ENCODE results near the gene DHRS11.

The DHRS11 gene

GRCh38 chr17:36591434-36592315 lies at the start of gene DHRS11:
Gene DHRS11, plus strand, starts transcription at chr17:36591879. Its CDS starts 131 bp downstream, at chr17:36592010.
- peak; percentile 66 for DNase-seq

- DNase-seq: no peak
These were observed 48.9 kb upstream of the DHRS11 start for GRCh38 chr17:36542755-36543154.

- no peak for DNase-seq
These were observed 47.7 kb upstream of the DHRS11 start for GRCh38 chr17:36544044-36544306.

- peak; percentile 92 for DNase-seq
These were observed 47.2 kb upstream of the DHRS11 start, which contains the start of gene GGNBP2 for GRCh38 chr17:36544307-36545076. Gene GGNBP2, plus strand, starts transcription at chr17:36544919. Its CDS starts 806 bp downstream, at chr17:36545725.

- DNase-seq: no peak
These were observed 46.6 kb upstream of the DHRS11 start for GRCh38 chr17:36545077-36545464.

- DNase-seq: peak; percentile 97
These were observed 45.9 kb upstream of the DHRS11 start for GRCh38 chr17:36545465-36546417.

- no peak for DNase-seq
These were observed 45.1 kb upstream of the DHRS11 start for GRCh38 chr17:36546418-36547093.

GRCh38 chr17:36547776-36548175 lies 43.9 kb upstream of the DHRS11 start:
- DNase-seq: no peak

GRCh38 chr17:36550491-36551417 lies 40.9 kb upstream of the DHRS11 start:
- no peak for DNase-seq

GRCh38 chr17:36553459-36553858 lies 38.2 kb upstream of the DHRS11 start:
- DNase-seq: no peak

GRCh38 chr17:36566081-36566480 lies 25.6 kb upstream of the DHRS11 start:
- DNase-seq: no peak

- no peak for DNase-seq
These were observed 16.7 kb upstream of the DHRS11 start for GRCh38 chr17:36575028-36575427.

- DNase-seq: no peak
These were observed 14.9 kb upstream of the DHRS11 start for GRCh38 chr17:36576793-36577192.

- no peak for DNase-seq
These were observed 13.0 kb upstream of the DHRS11 start for GRCh38 chr17:36578671-36579070.

GRCh38 chr17:36583787-36584186 lies 7.9 kb upstream of the DHRS11 start:
- DNase-seq: no peak

GRCh38 chr17:36586138-36586537 lies 5.5 kb upstream of the DHRS11 start:
- DNase-seq: no peak

- DNase-seq: no peak
These were observed 1.6 kb upstream of the DHRS11 start for GRCh38 chr17:36590082-36590481.

GRCh38 chr17:36592316-36592715 lies 637 bp downstream of the DHRS11 start:
- no peak for DNase-seq

- no peak for DNase-seq
These were observed 1.1 kb downstream of the DHRS11 start for GRCh38 chr17:36592716-36593321.

GRCh38 chr17:36593656-36594316 lies 2.1 kb downstream of the DHRS11 start:
- DNase-seq: no peak

Measured in NCI-H1092 treated with DMSO at 0.1 percent for 48 hours (cell line).